Stomach (tissue), 4 donors: ENCODE measurements around the gene SLC35G2.

ENCODE experiments used
- CTCF ChIP-seq, 7 experiments: fragments of 450-650 bp in 4 of 7; fragments of 200-600 bp in 3 of 7; sonication (generic) in 3 of 7; IDR thresholded peaks; one replicate each; pipeline ENCODE4 v1.5.1; 2016 to 2019; ENCODE audit warnings: antibody characterized with exemption in 7 of 7, control low read depth in 2 of 7, mild to moderate bottlenecking in 1 of 7
- POLR2A ChIP-seq, 4 donors: fragments of 450-650 bp; IDR thresholded peaks; one replicate each; pipeline ENCODE4 v1.6.1; 2016; ENCODE audit warnings: antibody characterized with exemption in 4 of 4, control low read depth in 2 of 4, mild to moderate bottlenecking in 1 of 4, moderate library complexity in 1 of 4

- TF ChIP-seq POLR2A (IDR thresholded peaks at IDR 0.05) (no peak), CTCF (IDR thresholded peaks at IDR 0.05) (no peak)
Observed at GRCh38 chr3:136844724-136845123, 25.8 kb downstream of the SLC35G2 start.
